GM18907 (cell line): ENCODE measurements around the gene RBM39.
"Not testable (repeated sequence)": the region's sequence is repeated elsewhere in the genome, so short reads cannot be mapped to it uniquely, and the experiment has no call there.

Experiments used
- ATAC-seq: cut with Tn5 transposase; IDR thresholded peaks from one replicate; pipeline ENCODE4 v1.9.1; 2021; ENCODE audit warnings: mild to moderate bottlenecking, moderate library complexity; ENCODE audit not compliant: unreplicated experiment

Gene RBM39

GRCh38 chr20:35741892-35742740 is at the start of gene RBM39:
TSS of gene RBM39 (minus strand) at chr20:35742260. CDS start at chr20:35740874, 1,386 bp downstream.
- peak; percentile 88 for ATAC-seq

- ATAC-seq: no peak
These were observed 49.8 kb upstream of the RBM39 start for GRCh38 chr20:35791821-35792220.

- ATAC-seq: no peak
These were observed 49.0 kb upstream of the RBM39 start for GRCh38 chr20:35791097-35791496.

- no peak for ATAC-seq
These were observed 46.7 kb upstream of the RBM39 start for GRCh38 chr20:35788796-35789195.

- not testable (repeated sequence) for ATAC-seq
These were observed 43.5 kb upstream of the RBM39 start for GRCh38 chr20:35785541-35785940.

GRCh38 chr20:35783811-35784210 is 41.8 kb upstream of the RBM39 start:
- not testable (repeated sequence) for ATAC-seq

- ATAC-seq: no peak
These were observed 34.5 kb upstream of the RBM39 start for GRCh38 chr20:35776513-35777101.

GRCh38 chr20:35774391-35774790 is 32.3 kb upstream of the RBM39 start:
- ATAC-seq: no peak

- no peak for ATAC-seq
These were observed 31.2 kb upstream of the RBM39 start for GRCh38 chr20:35773154-35773751.

GRCh38 chr20:35772563-35773058 is 30.6 kb upstream of the RBM39 start:
- ATAC-seq: no peak

- ATAC-seq: peak; percentile 81
These were observed 29.9 kb upstream of the RBM39 start, which contains the start of gene PHF20 for GRCh38 chr20:35771689-35772562. TSS of gene PHF20 (plus strand) at chr20:35772015. CDS start at chr20:35801523, 29,508 bp downstream.

- ATAC-seq: no peak
These were observed 29.3 kb upstream of the RBM39 start for GRCh38 chr20:35771367-35771688.

GRCh38 chr20:35768731-35769664 is 26.9 kb upstream of the RBM39 start:
- ATAC-seq: no peak

- peak; percentile 57 for ATAC-seq
These were observed 25.8 kb upstream of the RBM39 start for GRCh38 chr20:35767683-35768481.

GRCh38 chr20:35766843-35767242 is 24.8 kb upstream of the RBM39 start:
- no peak for ATAC-seq

GRCh38 chr20:35764936-35765335 is 22.9 kb upstream of the RBM39 start:
- not testable (repeated sequence) for ATAC-seq

- no peak for ATAC-seq
These were observed 20.4 kb upstream of the RBM39 start for GRCh38 chr20:35762461-35762860.

- not testable (repeated sequence) for ATAC-seq
These were observed 19.5 kb upstream of the RBM39 start for GRCh38 chr20:35761548-35761947.
